Peyer's patch (tissue), 4 donors: Measurements from ENCODE around the gene ARHGDIG.

ENCODE experiments used
- POLR2A ChIP-seq, 2 donors: fragments of 450-650 bp; IDR thresholded peaks; one replicate each; pipeline ENCODE4 v1.5.1; 2017; ENCODE audit warnings: antibody characterized with exemption in 2 of 2, mild to moderate bottlenecking in 2 of 2, moderate library complexity in 2 of 2
- TF ChIP-seq, protein P1 (sequence below), 6 experiments: fragments of 450-650 bp in 4 of 6; fragments of 200-600 bp in 2 of 6; sonication (generic) in 1 of 6; IDR thresholded peaks; one replicate each; pipeline ENCODE4 v1.5.1; 2017 to 2019; ENCODE audit warnings: antibody characterized with exemption in 6 of 6, mild to moderate bottlenecking in 3 of 6, moderate library complexity in 1 of 6

GRCh38 chr16:266258-267164 lies 13.9 kb upstream of the ARHGDIG start:
- TF ChIP-seq, protein P1, sequence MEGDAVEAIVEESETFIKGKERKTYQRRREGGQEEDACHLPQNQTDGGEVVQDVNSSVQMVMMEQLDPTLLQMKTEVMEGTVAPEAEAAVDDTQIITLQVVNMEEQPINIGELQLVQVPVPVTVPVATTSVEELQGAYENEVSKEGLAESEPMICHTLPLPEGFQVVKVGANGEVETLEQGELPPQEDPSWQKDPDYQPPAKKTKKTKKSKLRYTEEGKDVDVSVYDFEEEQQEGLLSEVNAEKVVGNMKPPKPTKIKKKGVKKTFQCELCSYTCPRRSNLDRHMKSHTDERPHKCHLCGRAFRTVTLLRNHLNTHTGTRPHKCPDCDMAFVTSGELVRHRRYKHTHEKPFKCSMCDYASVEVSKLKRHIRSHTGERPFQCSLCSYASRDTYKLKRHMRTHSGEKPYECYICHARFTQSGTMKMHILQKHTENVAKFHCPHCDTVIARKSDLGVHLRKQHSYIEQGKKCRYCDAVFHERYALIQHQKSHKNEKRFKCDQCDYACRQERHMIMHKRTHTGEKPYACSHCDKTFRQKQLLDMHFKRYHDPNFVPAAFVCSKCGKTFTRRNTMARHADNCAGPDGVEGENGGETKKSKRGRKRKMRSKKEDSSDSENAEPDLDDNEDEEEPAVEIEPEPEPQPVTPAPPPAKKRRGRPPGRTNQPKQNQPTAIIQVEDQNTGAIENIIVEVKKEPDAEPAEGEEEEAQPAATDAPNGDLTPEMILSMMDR (IDR thresholded peaks at IDR 0.05), result no peak
- TF ChIP-seq POLR2A (IDR thresholded peaks at IDR 0.05), result no peak
